Hepatocyte (in vitro differentiated cells): ENCODE results near the gene COL4A2. TPM values are rescaled to one million over a fixed set of nuclear protein-coding genes. Genes with fewer than 3 reads are reported as not detected.

Experiments used
- DNase-seq: peaks from one replicate; pipeline ENCODE4 v3.0.0-alpha.2; 2016; ENCODE audit warnings: low spot score
- H2AFZ ChIP-seq: fragments of 200-600 bp; sonication (generic); 2 replicates; pipeline ENCODE4 v1.6.0; 2016; ENCODE audit warnings: antibody characterized with exemption, mild to moderate bottlenecking
- H3K27ac ChIP-seq: fragments of 200-600 bp; sonication (generic); 2 replicates; pipeline ENCODE4 v1.5.1; 2016; ENCODE audit warnings: mild to moderate bottlenecking
- H3K27me3 ChIP-seq: fragments of 200-600 bp; sonication (generic); 2 replicates; pipeline ENCODE4 v1.6.1; 2016
- H3K36me3 ChIP-seq: fragments of 200-600 bp; sonication (generic); replicated peaks from 2 replicates; pipeline ENCODE4 v1.5.1; 2016; ENCODE audit warnings: low read depth; ENCODE audit not compliant: insufficient read depth
- H3K4me1 ChIP-seq: fragments of 200-600 bp; sonication (generic); 2 replicates; pipeline ENCODE4 v1.5.1; 2016; ENCODE audit warnings: mild to moderate bottlenecking, moderate library complexity; ENCODE audit not compliant: insufficient read depth
- H3K4me2 ChIP-seq: fragments of 200-600 bp; sonication (generic); 2 replicates; pipeline ENCODE4 v1.6.0; 2016
- H3K4me3 ChIP-seq: fragments of 200-600 bp; sonication (generic); 2 replicates; pipeline ENCODE4 v1.5.1; 2016; ENCODE audit warnings: mild to moderate bottlenecking
- H3K79me2 ChIP-seq: fragments of 200-600 bp; sonication (generic); 2 replicates; pipeline ENCODE4 v1.6.0; 2017; ENCODE audit warnings: mild to moderate bottlenecking
- H3K9me2 ChIP-seq: fragments of 200-600 bp; sonication (generic); replicated peaks from 2 replicates; pipeline ENCODE4 v1.6.0; 2017; ENCODE audit warnings: mild to moderate bottlenecking; ENCODE audit not compliant: insufficient read depth
- H3K9me3 ChIP-seq: fragments of 200-600 bp; sonication (generic); 2 replicates; pipeline ENCODE4 v1.5.1; 2016; ENCODE audit warnings: low read depth, mild to moderate bottlenecking
- H4K20me1 ChIP-seq: fragments of 200-600 bp; sonication (generic); 2 replicates; pipeline ENCODE4 v1.6.0; 2016; ENCODE audit warnings: mild to moderate bottlenecking; ENCODE audit not compliant: insufficient read depth, poor library complexity, severe bottlenecking
- EZH2 ChIP-seq: fragments of 200-600 bp; sonication (generic); IDR thresholded peaks from 2 replicates; pipeline ENCODE4 v1.6.1; 2016; ENCODE audit warnings: antibody characterized with exemption, mild to moderate bottlenecking, borderline replicate concordance
- EZH2phosphoT487 ChIP-seq: fragments of 200-600 bp; sonication (generic); IDR thresholded peaks from one replicate; pipeline ENCODE4 v1.6.1; 2018; ENCODE audit warnings: antibody characterized with exemption, mild to moderate bottlenecking, low read depth, moderate library complexity; ENCODE audit not compliant: unreplicated experiment, severe bottlenecking
- WGBS: methylation state at CpG from one replicate; pipeline ENCODE4 v1.1.6; 2016; ENCODE audit warnings: low lambda C conversion rate; ENCODE audit errors: missing lambda C conversion rate; 5-methylcytosine and 5-hydroxymethylcytosine counted together
- polyA plus RNA-seq: library from polyadenylated mRNA; unstranded; fragments of >200 nt; fragmentation: Nextera tagmentation; extraction: Ambion mirVana; gene quantifications from 2 replicates; pipeline ENCODE4 v1.2.1, GENCODE V29; 2016
- total RNA-seq: library from RNA; depleted of rRNA; stranded (reverse); fragments of >200 nt; gene quantifications from 2 replicates; pipeline ENCODE4 v1.2.3, GENCODE V29; 2014
- TF ChIP-seq, protein P1 (sequence below): fragments of 200-600 bp; sonication (generic); IDR thresholded peaks from 2 replicates; pipeline ENCODE4 v1.5.1; 2016; ENCODE audit warnings: antibody characterized with exemption, mild to moderate bottlenecking; ENCODE audit not compliant: poor library complexity

Gene COL4A2
- total and polyA plus RNA-seq, 2 experiments from 2014 or later = 171 to 221 TPM

- TF ChIP-seq, protein P1, sequence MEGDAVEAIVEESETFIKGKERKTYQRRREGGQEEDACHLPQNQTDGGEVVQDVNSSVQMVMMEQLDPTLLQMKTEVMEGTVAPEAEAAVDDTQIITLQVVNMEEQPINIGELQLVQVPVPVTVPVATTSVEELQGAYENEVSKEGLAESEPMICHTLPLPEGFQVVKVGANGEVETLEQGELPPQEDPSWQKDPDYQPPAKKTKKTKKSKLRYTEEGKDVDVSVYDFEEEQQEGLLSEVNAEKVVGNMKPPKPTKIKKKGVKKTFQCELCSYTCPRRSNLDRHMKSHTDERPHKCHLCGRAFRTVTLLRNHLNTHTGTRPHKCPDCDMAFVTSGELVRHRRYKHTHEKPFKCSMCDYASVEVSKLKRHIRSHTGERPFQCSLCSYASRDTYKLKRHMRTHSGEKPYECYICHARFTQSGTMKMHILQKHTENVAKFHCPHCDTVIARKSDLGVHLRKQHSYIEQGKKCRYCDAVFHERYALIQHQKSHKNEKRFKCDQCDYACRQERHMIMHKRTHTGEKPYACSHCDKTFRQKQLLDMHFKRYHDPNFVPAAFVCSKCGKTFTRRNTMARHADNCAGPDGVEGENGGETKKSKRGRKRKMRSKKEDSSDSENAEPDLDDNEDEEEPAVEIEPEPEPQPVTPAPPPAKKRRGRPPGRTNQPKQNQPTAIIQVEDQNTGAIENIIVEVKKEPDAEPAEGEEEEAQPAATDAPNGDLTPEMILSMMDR = no peak
- TF ChIP-seq EZH2phosphoT487 (no peak), EZH2 (no peak)
Observed at GRCh38 chr13:110339975-110340550, 33.0 kb downstream of the COL4A2 start.

DNA sequence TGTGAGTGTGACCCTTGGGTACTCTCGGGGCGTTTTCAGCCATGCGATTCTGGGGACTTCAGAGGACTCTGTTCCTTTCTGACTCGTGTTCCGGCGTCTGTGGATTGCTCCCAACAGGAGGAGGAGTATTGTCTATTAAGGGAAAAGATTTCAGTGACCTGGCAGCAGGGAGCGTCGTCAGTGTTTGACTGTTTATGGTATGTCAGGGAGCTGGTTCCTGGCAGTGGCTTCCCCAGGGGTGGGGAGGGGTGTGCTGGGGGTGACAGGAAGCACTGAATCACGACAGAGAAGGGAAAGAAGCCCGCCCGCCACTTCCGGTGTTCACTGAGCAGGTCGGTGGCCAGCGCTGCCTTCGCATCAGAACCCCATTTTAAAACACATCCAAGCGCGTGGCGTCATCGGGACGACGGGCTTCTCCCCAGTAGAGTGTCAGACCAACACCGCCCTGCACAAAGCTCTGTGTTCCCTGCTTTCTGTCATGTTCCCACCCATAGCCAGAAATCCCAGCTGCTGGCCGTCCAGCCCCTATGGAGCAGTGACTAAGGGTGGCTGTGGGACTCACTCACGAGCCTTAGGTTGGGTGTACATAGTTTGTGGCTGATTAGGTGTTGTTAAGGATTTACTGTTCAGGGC is 33.8 kb downstream of the COL4A2 start:
- H3K27ac ChIP-seq = peak overlapping the region; percentile 80
- WGBS = 62% methylated on average over 19 of the region's 24 CpGs
- H3K27me3 ChIP-seq = no peaks in the 10 kb centered on the region
- H3K4me3 ChIP-seq = no peak overlapping the region
- TF ChIP-seq, protein P1 = no peak
- no peak for TF ChIP-seq EZH2
- TF ChIP-seq EZH2phosphoT487 = no peak
- H3K4me2 ChIP-seq = peak overlapping the region; percentile 62
- no peaks in the 10 kb centered on the region for H3K36me3 ChIP-seq
- peaks cover 35% of the 10 kb centered on the region for H3K4me1 ChIP-seq
- H3K79me2 ChIP-seq = peaks cover 55% of the 10 kb centered on the region
- no peaks in the 10 kb centered on the region for H4K20me1 ChIP-seq
- no peak overlapping the region for H2AFZ ChIP-seq
- no peaks in the 10 kb centered on the region for H3K9me3 ChIP-seq
- no peaks in the 10 kb centered on the region for H3K9me2 ChIP-seq
- peak; percentile 51 for DNase-seq

More at GRCh38 chr13:110339975-110340550, 33.0 kb downstream of the COL4A2 start:
- Histone ChIP-seq H3K9me2 (no peaks in the 10 kb centered on the region), H2AFZ (no peak overlapping the region), H3K27me3 (no peaks in the 10 kb centered on the region), H4K20me1 (no peaks in the 10 kb centered on the region), H3K27ac (peak overlapping the region; percentile 80), H3K4me2 (peak overlapping the region; percentile 62), H3K4me3 (no peak overlapping the region), H3K79me2 (peaks cover 54% of the 10 kb centered on the region), H3K4me1 (peaks cover 35% of the 10 kb centered on the region), H3K9me3 (no peaks in the 10 kb centered on the region), H3K36me3 (no peaks in the 10 kb centered on the region)
- WGBS = 85% methylated on average over 9 of the region's 9 CpGs
- no peak for DNase-seq

DNA sequence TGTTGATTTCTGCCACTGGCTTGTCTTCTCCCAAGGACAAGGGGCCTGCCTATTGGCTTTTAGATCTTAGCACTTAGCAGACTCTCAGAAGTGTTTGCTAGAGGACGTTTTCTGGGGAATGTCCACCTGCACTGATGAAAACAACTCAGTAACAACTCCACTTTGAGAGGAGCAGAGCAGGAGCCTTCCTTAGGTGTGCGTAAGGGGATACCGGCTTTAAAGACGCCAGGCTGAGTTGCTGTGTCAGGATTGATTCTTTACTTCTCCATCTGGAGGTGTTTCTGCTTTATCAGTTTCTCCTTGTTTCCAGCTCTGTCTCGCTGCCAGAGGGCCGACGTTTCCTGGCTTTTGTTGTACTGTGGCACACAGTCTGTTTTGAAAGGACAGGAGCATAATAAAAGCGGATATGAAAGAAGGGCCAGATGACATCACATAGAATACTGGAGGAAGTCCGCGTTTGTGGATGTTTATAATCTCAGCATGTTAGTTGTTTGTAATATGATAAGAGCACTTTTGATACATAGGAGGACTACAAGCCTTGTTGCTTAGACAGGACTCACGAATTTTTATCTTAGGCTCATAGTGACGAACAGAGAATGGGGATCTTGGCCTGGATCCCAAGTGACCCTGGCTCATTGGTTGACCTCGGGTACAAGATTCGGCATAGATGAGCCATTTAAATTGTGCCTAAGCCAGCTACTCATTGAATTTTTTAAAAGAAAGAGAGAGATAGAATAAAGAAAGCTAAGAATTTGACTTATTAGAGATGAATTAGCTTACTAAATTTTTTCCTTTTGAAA is 34.6 kb downstream of the COL4A2 start:
- Histone ChIP-seq H3K79me2 (peaks cover 52% of the 10 kb centered on the region), H4K20me1 (no peaks in the 10 kb centered on the region), H3K4me2 (peak overlapping the region; percentile 62), H3K27me3 (no peaks in the 10 kb centered on the region), H3K27ac (peak overlapping the region; percentile 80), H3K9me2 (no peaks in the 10 kb centered on the region), H3K36me3 (no peaks in the 10 kb centered on the region), H3K9me3 (no peaks in the 10 kb centered on the region), H3K4me3 (no peak overlapping the region), H2AFZ (no peak overlapping the region), H3K4me1 (peaks cover 35% of the 10 kb centered on the region)
- TF ChIP-seq EZH2phosphoT487 = no peak
- TF ChIP-seq, protein P1 = no peak
- no peak for TF ChIP-seq EZH2
- no peak for DNase-seq
- 38% methylated on average over 14 of the region's 14 CpGs for WGBS
